Mononuclear cell (primary cell): ENCODE data around the gene NXPH3. TPM values are rescaled to one million over a fixed set of nuclear protein-coding genes. Genes with fewer than 3 reads are reported as not detected.

Experiments used
- H3K27me3 ChIP-seq: 2 replicates; pipeline ENCODE4 v1.6.0; 2011; ENCODE audit warnings: low read length, control low read depth; ENCODE audit not compliant: insufficient read depth
- H3K4me1 ChIP-seq: 2 replicates; pipeline ENCODE4 v1.5.1; 2011; ENCODE audit warnings: mild to moderate bottlenecking, low read length, control low read depth; ENCODE audit not compliant: insufficient read depth
- H3K4me3 ChIP-seq: 2 replicates; pipeline ENCODE4 v1.5.1; 2011; ENCODE audit warnings: mild to moderate bottlenecking, low read length, moderate library complexity
- H3K9me3 ChIP-seq: 2 replicates; pipeline ENCODE4 v1.5.1; 2011; ENCODE audit warnings: low read depth, mild to moderate bottlenecking, control low read depth, low read length
- total RNA-seq: library from RNA; depleted of rRNA; stranded (reverse); fragments of >200 nt; gene quantifications from one replicate; pipeline ENCODE4 v1.2.3, GENCODE V29; 2012

NXPH3 gene
- total RNA-seq, 1 donor: not detected

- H3K4me1 ChIP-seq: peaks cover 12% of the 10 kb centered on the region
- H3K27me3 ChIP-seq: peaks cover 35% of the 10 kb centered on the region
These were observed 2.3 kb downstream of the NXPH3 start for GRCh38 chr17:49577963-49578362.

GRCh38 chr17:49578414-49578813, 2.7 kb downstream of the NXPH3 start:
- Histone ChIP-seq H3K9me3 (no peaks in the 10 kb centered on the region), H3K4me1 (peaks cover 12% of the 10 kb centered on the region), H3K27me3 (peaks cover 33% of the 10 kb centered on the region), H3K4me3 (no peak overlapping the region)

More at GRCh38 chr17:49577963-49578362, 2.3 kb downstream of the NXPH3 start:
- Histone ChIP-seq H3K9me3 (no peaks in the 10 kb centered on the region), H3K4me3 (no peak overlapping the region)

GRCh38 chr17:49578952-49579500, 3.4 kb downstream of the NXPH3 start:
- Histone ChIP-seq H3K9me3 (no peaks in the 10 kb centered on the region), H3K27me3 (peaks cover 30% of the 10 kb centered on the region), H3K4me3 (no peak overlapping the region), H3K4me1 (peaks cover 12% of the 10 kb centered on the region)

- H3K27me3 ChIP-seq: peaks cover 29% of the 10 kb centered on the region
- peaks cover 12% of the 10 kb centered on the region for H3K4me1 ChIP-seq
- no peak overlapping the region for H3K4me3 ChIP-seq
- no peaks in the 10 kb centered on the region for H3K9me3 ChIP-seq
These were observed 3.9 kb downstream of the NXPH3 start for GRCh38 chr17:49579522-49579921.

- peaks cover 22% of the 10 kb centered on the region for H3K27me3 ChIP-seq
- peaks cover 11% of the 10 kb centered on the region for H3K4me1 ChIP-seq
- H3K4me3 ChIP-seq: no peak overlapping the region
- no peaks in the 10 kb centered on the region for H3K9me3 ChIP-seq
These were observed 4.5 kb downstream of the NXPH3 start for GRCh38 chr17:49580055-49580721.

DNA sequence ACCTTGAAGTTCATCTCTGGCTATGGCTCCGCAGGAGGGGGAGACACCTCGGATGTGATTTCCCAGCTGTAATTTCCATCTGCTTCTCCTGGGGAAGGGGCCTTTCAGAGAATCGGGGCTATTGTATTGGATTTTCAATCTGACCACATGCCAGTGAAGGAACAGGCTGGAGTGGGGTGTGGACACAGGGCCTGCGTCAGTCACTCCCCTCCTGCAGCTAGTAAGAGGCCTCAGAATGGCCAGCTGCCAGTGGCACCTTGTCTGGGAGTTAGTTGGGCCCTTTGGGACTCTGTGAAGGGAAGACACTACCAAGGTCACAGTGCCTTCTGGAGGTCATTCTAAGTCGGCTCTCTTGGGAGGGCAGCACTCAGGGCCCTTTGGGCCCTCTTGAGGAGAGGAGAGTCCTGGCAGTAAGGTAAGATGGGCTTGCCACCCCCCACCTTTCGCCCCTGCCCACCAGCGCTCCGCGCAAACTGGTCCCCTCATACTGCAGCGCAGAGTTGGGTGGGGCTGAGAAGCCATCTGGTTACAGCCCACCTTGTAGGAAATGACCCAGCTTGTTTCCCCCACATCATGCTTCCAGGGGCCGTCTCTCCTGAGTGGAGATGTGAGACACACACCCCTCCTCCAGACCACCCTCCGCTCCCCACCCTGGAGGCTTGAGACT, 5.4 kb downstream of the NXPH3 start:
- H3K9me3 ChIP-seq: no peaks in the 10 kb centered on the region
- H3K4me3 ChIP-seq: no peak overlapping the region
- peaks cover 4% of the 10 kb centered on the region for H3K4me1 ChIP-seq
- peaks cover 19% of the 10 kb centered on the region for H3K27me3 ChIP-seq

DNA sequence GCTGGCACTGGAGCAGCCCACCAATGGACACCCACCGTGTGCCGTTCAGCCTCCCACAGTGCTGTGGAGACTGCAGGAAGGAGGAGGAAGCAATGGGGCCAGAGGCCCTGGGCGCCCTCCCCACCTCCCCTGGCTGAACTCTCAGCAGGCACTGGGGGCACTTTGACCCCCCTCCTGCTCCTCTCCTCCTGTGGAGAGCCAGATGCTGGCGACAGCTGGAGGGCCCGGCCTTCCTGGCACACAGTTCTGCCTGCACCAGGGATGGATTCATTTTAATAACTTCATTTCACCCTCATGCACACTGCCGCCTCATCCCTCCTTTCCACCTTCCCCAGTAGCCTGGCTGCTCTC, 6.0 kb downstream of the NXPH3 start:
- Histone ChIP-seq H3K4me1 (no peaks in the 10 kb centered on the region), H3K27me3 (peaks cover 15% of the 10 kb centered on the region), H3K4me3 (no peak overlapping the region), H3K9me3 (no peaks in the 10 kb centered on the region)

DNA sequence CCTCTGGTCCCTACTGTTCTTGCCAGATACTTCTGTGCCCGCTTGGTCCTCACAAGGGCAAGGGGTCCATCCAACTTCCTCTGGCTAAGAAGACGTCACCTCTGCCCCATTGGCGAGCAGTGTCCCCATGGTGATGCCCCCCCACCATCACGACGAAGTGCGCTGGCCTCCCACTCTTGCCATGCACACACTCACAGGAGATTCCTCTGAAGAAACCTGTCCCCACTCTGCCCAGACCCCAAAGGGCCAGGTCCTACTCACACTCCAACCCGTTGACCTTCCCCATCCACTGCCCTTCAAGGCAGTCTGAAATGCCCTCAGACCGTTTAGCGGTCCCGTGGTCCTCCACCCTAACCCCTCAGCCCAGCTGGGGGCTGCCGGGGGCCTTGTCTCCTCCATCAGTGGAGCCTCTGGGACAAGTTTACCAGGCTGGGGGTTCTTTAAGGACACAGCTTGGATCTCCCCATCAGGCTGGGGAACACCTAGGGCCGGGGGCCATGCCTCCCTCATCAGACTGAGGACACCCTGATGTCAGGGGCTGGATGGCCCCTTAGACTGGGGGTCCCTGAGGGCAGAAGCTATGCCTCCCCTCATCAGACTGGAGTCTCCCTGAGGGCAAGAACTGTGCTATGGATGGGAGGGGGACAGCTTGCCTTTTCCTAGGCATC, 6.5 kb downstream of the NXPH3 start:
- Histone ChIP-seq H3K9me3 (no peaks in the 10 kb centered on the region), H3K4me1 (no peaks in the 10 kb centered on the region), H3K4me3 (no peak overlapping the region), H3K27me3 (peaks cover 9% of the 10 kb centered on the region)

DNA sequence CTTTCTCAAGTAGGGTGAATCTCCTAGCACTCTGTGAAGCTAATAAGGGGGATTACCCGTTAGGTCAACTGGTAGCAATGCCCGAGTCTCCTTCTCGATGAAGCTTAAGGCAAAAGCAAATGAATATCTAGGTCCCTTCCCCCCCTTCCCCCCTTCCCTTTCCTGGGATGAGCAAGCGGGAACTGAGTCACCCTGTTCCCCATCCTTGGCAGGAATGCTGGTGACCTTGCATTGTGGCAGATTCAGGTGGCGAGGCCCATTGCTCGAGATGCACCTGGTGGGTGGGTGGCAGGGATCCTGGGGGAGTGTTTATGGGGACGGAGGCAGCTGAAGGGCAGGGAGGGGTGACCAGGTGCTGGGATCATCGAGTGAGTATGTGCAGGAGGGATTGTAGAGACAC, 7.1 kb downstream of the NXPH3 start:
- H3K4me1 ChIP-seq: no peaks in the 10 kb centered on the region
- no peaks in the 10 kb centered on the region for H3K9me3 ChIP-seq
- peaks cover 3% of the 10 kb centered on the region for H3K27me3 ChIP-seq
- H3K4me3 ChIP-seq: no peak overlapping the region

- no peaks in the 10 kb centered on the region for H3K27me3 ChIP-seq
- H3K4me3 ChIP-seq: no peak overlapping the region
- H3K4me1 ChIP-seq: no peaks in the 10 kb centered on the region
- no peaks in the 10 kb centered on the region for H3K9me3 ChIP-seq
These were observed 7.6 kb downstream of the NXPH3 start for GRCh38 chr17:49583226-49583625.

DNA sequence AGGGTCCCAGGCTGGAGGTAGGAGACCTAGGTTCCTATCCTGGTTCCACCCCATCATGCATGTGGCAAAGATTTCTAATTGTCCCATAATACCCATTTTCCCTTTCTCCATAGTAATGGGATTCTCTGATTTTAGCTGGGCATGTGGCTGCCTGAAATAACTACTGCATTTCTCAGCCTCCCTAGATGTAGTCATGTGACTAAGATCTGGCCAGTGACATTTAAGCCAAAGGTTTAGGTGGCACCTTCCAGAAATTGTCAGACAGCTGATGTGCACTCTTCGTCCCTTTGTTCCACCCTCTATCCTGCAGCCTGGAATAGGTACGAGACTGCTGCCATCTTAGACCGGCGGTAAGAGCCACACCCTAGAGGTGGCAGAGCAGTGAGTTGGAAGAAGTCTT, 8.2 kb downstream of the NXPH3 start:
- Histone ChIP-seq H3K27me3 (no peaks in the 10 kb centered on the region), H3K4me1 (no peaks in the 10 kb centered on the region), H3K9me3 (no peaks in the 10 kb centered on the region), H3K4me3 (no peak overlapping the region)

DNA sequence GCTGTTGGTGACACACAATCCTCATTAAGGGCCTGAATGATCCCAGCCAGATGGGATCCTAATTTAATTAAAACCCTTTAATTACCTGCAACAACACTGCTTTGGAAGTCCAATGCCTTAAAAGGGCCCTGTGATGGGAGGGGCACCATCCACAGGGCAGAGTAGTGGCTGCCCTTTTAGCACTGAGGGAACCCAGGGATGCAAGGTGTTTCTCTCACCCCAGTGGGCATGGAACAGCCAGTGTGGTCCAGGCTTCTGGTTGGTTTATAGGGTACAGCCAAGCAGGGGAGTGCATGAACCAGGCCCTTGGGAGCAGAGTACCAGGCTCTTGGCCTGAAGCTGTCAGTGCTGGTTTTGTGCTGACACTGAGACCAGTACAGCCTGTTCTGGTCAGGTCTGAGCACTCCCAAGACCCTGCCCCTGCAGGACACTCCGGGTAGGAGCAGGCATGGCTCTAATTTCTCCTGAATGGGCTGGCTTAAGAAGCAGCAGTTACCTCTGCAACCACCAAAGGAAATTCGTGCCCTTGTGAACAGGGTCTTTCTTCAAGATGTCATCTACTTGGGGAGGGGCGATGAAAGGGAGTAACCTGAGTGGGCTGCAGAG, 9.9 kb downstream of the NXPH3 start:
- H3K4me3 ChIP-seq: no peak overlapping the region
- H3K4me1 ChIP-seq: no peaks in the 10 kb centered on the region
- no peaks in the 10 kb centered on the region for H3K27me3 ChIP-seq
- H3K9me3 ChIP-seq: no peaks in the 10 kb centered on the region

GRCh38 chr17:49587366-49588073, 11.8 kb downstream of the NXPH3 start:
- Histone ChIP-seq H3K27me3 (no peaks in the 10 kb centered on the region), H3K4me1 (no peaks in the 10 kb centered on the region), H3K4me3 (no peak overlapping the region), H3K9me3 (no peaks in the 10 kb centered on the region)

GRCh38 chr17:49588312-49588711, 12.6 kb downstream of the NXPH3 start:
- H3K9me3 ChIP-seq: no peaks in the 10 kb centered on the region
- H3K27me3 ChIP-seq: no peaks in the 10 kb centered on the region
- no peaks in the 10 kb centered on the region for H3K4me1 ChIP-seq
- no peak overlapping the region for H3K4me3 ChIP-seq
